Activated T-helper 17 cell treated with anti-CD3 and anti-CD28 coated beads, Interleukin-2, amount 50 U/mL, for 72 hours (primary cell): ENCODE results near the gene CTBP1. TPM values are rescaled to one million over a fixed set of nuclear protein-coding genes. Genes with fewer than 3 reads are reported as not detected.

ENCODE experiments used
- ATAC-seq: fragments of 150-1000 bp; cut with Tn5 transposase; replicated peaks from 2 replicates; pipeline ENCODE4 v1.10.0; 2021; ENCODE audit warnings: mild to moderate bottlenecking, moderate library complexity
- H3K27ac Mint-ChIP-seq: one replicate; pipeline ENCODE4 v1.8.0; 2022; ENCODE audit warnings: mixed read lengths
- H3K27me3 Mint-ChIP-seq: one replicate; pipeline ENCODE4 v1.8.0; 2022; ENCODE audit warnings: mixed read lengths
- H3K36me3 Mint-ChIP-seq: one replicate; pipeline ENCODE4 v1.8.0; 2022; ENCODE audit warnings: low read depth, mild to moderate bottlenecking, mixed read lengths
- H3K4me1 Mint-ChIP-seq: one replicate; pipeline ENCODE4 v1.8.0; 2022; ENCODE audit warnings: mixed read lengths
- H3K4me3 Mint-ChIP-seq: one replicate; pipeline ENCODE4 v1.8.0; 2022; ENCODE audit warnings: mild to moderate bottlenecking, mixed read lengths
- H3K9me3 Mint-ChIP-seq: one replicate; pipeline ENCODE4 v1.8.0; 2022; ENCODE audit warnings: mixed read lengths
- total RNA-seq, 2 donors: library from RNA; stranded (reverse); gene quantifications; one replicate each; pipeline ENCODE4 v1.2.3, GENCODE V29; 2022

The CTBP1 gene
- total RNA-seq, 2 donors from 2014 or later, result 117 to 173 TPM

- Mint-ChIP-seq H3K36me3 (peaks cover 69% of the 10 kb centered on the region), H3K27ac (no peak overlapping the region), H3K4me3 (no peak overlapping the region), H3K27me3 (no peaks in the 10 kb centered on the region), H3K4me1 (peaks cover 24% of the 10 kb centered on the region), H3K9me3 (no peaks in the 10 kb centered on the region)
- no peak for ATAC-seq
These were observed 26.7 kb downstream of the CTBP1 start for GRCh38 chr4:1222036-1222789.

GRCh38 chr4:1221155-1221870 lies 27.6 kb downstream of the CTBP1 start:
- H3K4me3 Mint-ChIP-seq, result no peak overlapping the region
- H3K4me1 Mint-ChIP-seq, result peaks cover 24% of the 10 kb centered on the region
- no peak overlapping the region for H3K27ac Mint-ChIP-seq
- H3K9me3 Mint-ChIP-seq, result no peaks in the 10 kb centered on the region
- no peaks in the 10 kb centered on the region for H3K27me3 Mint-ChIP-seq
- no peak for ATAC-seq
- peaks cover 68% of the 10 kb centered on the region for H3K36me3 Mint-ChIP-seq

GRCh38 chr4:1220566-1220965 lies 28.4 kb downstream of the CTBP1 start:
- H3K4me3 Mint-ChIP-seq, result no peak overlapping the region
- no peak for ATAC-seq
- H3K27ac Mint-ChIP-seq, result no peak overlapping the region
- no peaks in the 10 kb centered on the region for H3K27me3 Mint-ChIP-seq
- H3K4me1 Mint-ChIP-seq, result peaks cover 24% of the 10 kb centered on the region
- H3K9me3 Mint-ChIP-seq, result no peaks in the 10 kb centered on the region
- peaks cover 63% of the 10 kb centered on the region for H3K36me3 Mint-ChIP-seq

- H3K4me3 Mint-ChIP-seq, result peak overlapping the region; percentile 48
- H3K9me3 Mint-ChIP-seq, result no peaks in the 10 kb centered on the region
- no peak for ATAC-seq
- H3K36me3 Mint-ChIP-seq, result peaks cover 68% of the 10 kb centered on the region
- peaks cover 22% of the 10 kb centered on the region for H3K4me1 Mint-ChIP-seq
- H3K27me3 Mint-ChIP-seq, result no peaks in the 10 kb centered on the region
- H3K27ac Mint-ChIP-seq, result peak overlapping the region; percentile 86
These were observed 29.4 kb downstream of the CTBP1 start for GRCh38 chr4:1219566-1219950.

- H3K27me3 Mint-ChIP-seq, result no peaks in the 10 kb centered on the region
- H3K4me3 Mint-ChIP-seq, result peak overlapping the region; percentile 48
- H3K4me1 Mint-ChIP-seq, result peaks cover 20% of the 10 kb centered on the region
- peaks cover 62% of the 10 kb centered on the region for H3K36me3 Mint-ChIP-seq
- H3K27ac Mint-ChIP-seq, result peak overlapping the region; percentile 86
- ATAC-seq, result no peak
- H3K9me3 Mint-ChIP-seq, result no peaks in the 10 kb centered on the region
These were observed 30.0 kb downstream of the CTBP1 start for GRCh38 chr4:1218634-1219565.

GRCh38 chr4:1217366-1217765 lies 31.6 kb downstream of the CTBP1 start:
- ATAC-seq, result no peak
- H3K27ac Mint-ChIP-seq, result peak overlapping the region; percentile 83
- H3K4me1 Mint-ChIP-seq, result peaks cover 20% of the 10 kb centered on the region
- no peaks in the 10 kb centered on the region for H3K27me3 Mint-ChIP-seq
- peak overlapping the region; percentile 68 for H3K4me3 Mint-ChIP-seq
- H3K36me3 Mint-ChIP-seq, result peaks cover 66% of the 10 kb centered on the region
- H3K9me3 Mint-ChIP-seq, result no peaks in the 10 kb centered on the region

- H3K27ac Mint-ChIP-seq, result peak overlapping the region; percentile 83
- H3K4me1 Mint-ChIP-seq, result peaks cover 20% of the 10 kb centered on the region
- H3K27me3 Mint-ChIP-seq, result no peaks in the 10 kb centered on the region
- H3K36me3 Mint-ChIP-seq, result peaks cover 67% of the 10 kb centered on the region
- peak overlapping the region; percentile 68 for H3K4me3 Mint-ChIP-seq
- H3K9me3 Mint-ChIP-seq, result no peaks in the 10 kb centered on the region
- peak; percentile 90 for ATAC-seq
These were observed 32.0 kb downstream of the CTBP1 start for GRCh38 chr4:1216869-1217294.

GRCh38 chr4:1216076-1216614 lies 32.8 kb downstream of the CTBP1 start:
- Mint-ChIP-seq H3K36me3 (peaks cover 67% of the 10 kb centered on the region), H3K27ac (peak overlapping the region; percentile 83), H3K9me3 (no peaks in the 10 kb centered on the region)

GRCh38 chr4:1215141-1216075 lies 33.5 kb downstream of the CTBP1 start:
- peak overlapping the region; percentile 68 for H3K4me3 Mint-ChIP-seq
- H3K4me1 Mint-ChIP-seq, result peaks cover 20% of the 10 kb centered on the region
- peaks cover 59% of the 10 kb centered on the region for H3K36me3 Mint-ChIP-seq
- H3K9me3 Mint-ChIP-seq, result no peaks in the 10 kb centered on the region
- no peak for ATAC-seq
- H3K27me3 Mint-ChIP-seq, result no peaks in the 10 kb centered on the region
- H3K27ac Mint-ChIP-seq, result no peak overlapping the region

More at GRCh38 chr4:1216076-1216614, 32.8 kb downstream of the CTBP1 start:
- H3K4me3 Mint-ChIP-seq, result peak overlapping the region; percentile 68
- no peaks in the 10 kb centered on the region for H3K27me3 Mint-ChIP-seq
- peaks cover 20% of the 10 kb centered on the region for H3K4me1 Mint-ChIP-seq
- no peak for ATAC-seq

- peaks cover 53% of the 10 kb centered on the region for H3K36me3 Mint-ChIP-seq
- H3K4me1 Mint-ChIP-seq, result peaks cover 17% of the 10 kb centered on the region
- H3K27ac Mint-ChIP-seq, result no peak overlapping the region
- ATAC-seq, result no peak
- no peak overlapping the region for H3K4me3 Mint-ChIP-seq
- no peaks in the 10 kb centered on the region for H3K9me3 Mint-ChIP-seq
- no peaks in the 10 kb centered on the region for H3K27me3 Mint-ChIP-seq
These were observed 34.5 kb downstream of the CTBP1 start for GRCh38 chr4:1214101-1215095.

GRCh38 chr4:1213336-1213995 lies 35.5 kb downstream of the CTBP1 start:
- H3K9me3 Mint-ChIP-seq, result no peaks in the 10 kb centered on the region
- peaks cover 11% of the 10 kb centered on the region for H3K4me1 Mint-ChIP-seq
- no peak for ATAC-seq
- no peaks in the 10 kb centered on the region for H3K27me3 Mint-ChIP-seq
- H3K4me3 Mint-ChIP-seq, result no peak overlapping the region
- H3K36me3 Mint-ChIP-seq, result peaks cover 44% of the 10 kb centered on the region
- no peak overlapping the region for H3K27ac Mint-ChIP-seq
